ENCODE data around the gene CCDC93. TPM values are rescaled to one million over a fixed set of nuclear protein-coding genes. Genes with fewer than 3 reads are reported as not detected.
A peak's percentile ranks its signal among the peaks of the same experiment; 100 is the strongest.
"Not testable (repeated sequence)": the region's sequence is repeated elsewhere in the genome, so short reads cannot be mapped to it uniquely, and the experiment has no call there.

Gene CCDC93
- polyA plus RNA-seq, 3 donors from 2014 or later: 3.0 to 7.7 (median 4.2) TPM

DNA sequence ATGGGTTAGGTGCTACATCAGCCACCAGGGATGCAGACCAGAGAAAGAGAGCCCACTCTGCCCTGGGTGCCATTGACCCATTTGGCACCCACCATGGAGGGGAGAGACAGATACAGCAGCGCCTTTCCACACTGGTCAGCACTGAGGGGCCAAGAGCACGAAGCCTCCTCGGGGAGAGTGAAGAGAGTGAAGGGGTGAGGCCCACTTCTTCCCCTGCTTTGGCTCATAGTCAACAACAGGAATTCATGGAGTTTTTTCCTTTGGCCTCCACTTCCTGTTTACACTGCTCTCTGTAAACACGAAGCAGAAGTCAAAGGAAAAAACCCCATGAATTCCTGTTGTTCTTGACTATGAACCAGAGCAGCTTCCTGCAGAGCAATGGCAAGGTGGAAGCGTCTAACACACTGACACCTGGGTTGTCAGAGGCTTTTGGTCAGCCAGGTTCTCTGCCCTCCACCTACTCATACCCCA is 80.0 kb downstream of the CCDC93 start:
- H3K9me3 Mint-ChIP-seq: no peaks in the 10 kb centered on the region
- peaks cover 46% of the 10 kb centered on the region in 2 donors for H3K4me1 Mint-ChIP-seq
- H3K27ac Mint-ChIP-seq: peak overlapping the region in 1 of 6 donors; percentile 89
- no peak for DNase-seq
- H3K27me3 Mint-ChIP-seq (ENCODE audit: low read depth in 3 of 3): peaks cover 0 to 9% (median 0%) of the 10 kb centered on the region in 3 donors
- H3K36me3 Mint-ChIP-seq: peaks cover 48 to 53% (median 50%) of the 10 kb centered on the region in 3 donors
- H3K4me3 Mint-ChIP-seq: no peak overlapping the region

DNA sequence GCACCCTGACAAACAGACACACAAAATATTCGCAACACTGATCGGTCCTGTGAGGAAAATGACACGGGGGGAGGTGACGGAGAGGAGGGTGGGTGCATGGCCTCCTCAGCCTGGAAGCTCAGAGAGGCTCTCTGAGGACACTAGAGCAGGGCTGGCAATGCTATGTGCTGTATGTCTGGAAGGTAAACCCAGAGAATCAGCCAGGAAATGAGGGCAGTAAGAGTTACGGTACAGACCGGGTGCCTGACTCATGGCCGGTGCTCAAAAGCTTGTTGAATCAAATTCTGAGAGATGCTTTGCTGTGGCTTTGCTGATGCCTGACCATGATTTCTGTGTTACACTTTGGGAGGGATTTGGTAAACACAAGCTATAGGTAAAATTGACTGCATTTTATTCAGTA is 81.9 kb downstream of the CCDC93 start:
- peaks cover 46 to 54% of the 10 kb centered on the region in 2 donors for H3K4me1 Mint-ChIP-seq
- DNase-seq: peak; percentile 31 to 43 (median 33)
- H3K27ac Mint-ChIP-seq: peak overlapping the region; percentile 51 to 92 (median 90)
- no peaks in the 10 kb centered on the region for H3K9me3 Mint-ChIP-seq
- peaks cover 44 to 60% (median 53%) of the 10 kb centered on the region in 3 donors for H3K36me3 Mint-ChIP-seq
- H3K4me3 Mint-ChIP-seq: peak overlapping the region; percentile 41 to 78 (median 69)
- H3K27me3 Mint-ChIP-seq (ENCODE audit: low read depth in 3 of 3): peaks cover 0 to 9% (median 0%) of the 10 kb centered on the region in 3 donors

DNA sequence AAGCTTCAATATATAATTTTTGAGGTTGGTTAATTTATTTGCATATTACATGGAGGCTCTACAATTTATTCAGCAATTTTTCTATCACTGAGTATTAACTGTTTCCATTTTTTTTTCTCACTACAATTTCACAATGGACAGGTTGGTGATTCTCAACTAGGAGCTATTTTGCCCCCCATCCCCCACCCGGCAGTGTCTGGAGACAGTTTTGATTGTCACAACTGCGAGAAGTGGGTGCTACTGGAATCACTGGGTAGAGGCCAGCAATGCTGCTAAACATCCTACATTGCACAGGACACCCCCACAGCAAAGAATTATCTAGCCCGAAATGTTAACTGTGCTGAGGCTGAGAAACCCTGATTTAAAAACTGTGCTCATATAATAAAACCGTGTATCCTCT is 82.6 kb downstream of the CCDC93 start:
- H3K27ac Mint-ChIP-seq: peak overlapping the region; percentile 51 to 92 (median 90)
- H3K36me3 Mint-ChIP-seq: peaks cover 40 to 54% (median 51%) of the 10 kb centered on the region in 3 donors
- H3K4me3 Mint-ChIP-seq: peak overlapping the region; percentile 41 to 78 (median 69)
- H3K9me3 Mint-ChIP-seq: no peaks in the 10 kb centered on the region
- H3K27me3 Mint-ChIP-seq (ENCODE audit: low read depth in 3 of 3): peaks cover 0 to 9% (median 0%) of the 10 kb centered on the region in 3 donors
- no peak for DNase-seq
- H3K4me1 Mint-ChIP-seq: peaks cover 46 to 54% of the 10 kb centered on the region in 2 donors

DNA sequence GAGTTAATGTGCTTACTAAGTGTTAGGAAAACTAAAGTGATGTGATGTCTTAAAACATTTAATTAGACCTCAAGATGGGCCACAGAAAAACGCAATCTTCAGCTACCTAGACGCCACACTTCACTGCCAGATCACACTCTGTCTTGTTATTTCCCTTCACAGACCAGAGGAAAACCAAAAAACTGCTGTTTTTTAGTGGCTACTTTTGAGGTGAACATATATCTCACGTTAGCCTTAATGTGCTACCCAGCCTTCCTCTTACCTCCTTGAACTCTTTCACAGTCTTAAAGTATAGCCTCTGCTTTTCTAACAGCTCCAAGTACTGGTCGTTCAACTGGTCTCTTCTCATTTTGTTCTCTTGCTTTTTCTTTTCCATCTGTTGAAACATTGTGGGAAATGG is 83.1 kb downstream of the CCDC93 start:
- Mint-ChIP-seq H3K9me3 (no peaks in the 10 kb centered on the region), H3K4me3 (peak overlapping the region; percentile 41 to 78 (median 69)), H3K36me3 (peaks cover 41 to 52% (median 51%) of the 10 kb centered on the region in 3 donors), H3K27me3 (ENCODE audit: low read depth in 3 of 3) (peaks cover 0 to 9% (median 0%) of the 10 kb centered on the region in 3 donors), H3K27ac (peak overlapping the region; percentile 51 to 92 (median 90)), H3K4me1 (peaks cover 46 to 54% of the 10 kb centered on the region in 2 donors)
- DNase-seq: peak; percentile 73 to 80 (median 76)

DNA sequence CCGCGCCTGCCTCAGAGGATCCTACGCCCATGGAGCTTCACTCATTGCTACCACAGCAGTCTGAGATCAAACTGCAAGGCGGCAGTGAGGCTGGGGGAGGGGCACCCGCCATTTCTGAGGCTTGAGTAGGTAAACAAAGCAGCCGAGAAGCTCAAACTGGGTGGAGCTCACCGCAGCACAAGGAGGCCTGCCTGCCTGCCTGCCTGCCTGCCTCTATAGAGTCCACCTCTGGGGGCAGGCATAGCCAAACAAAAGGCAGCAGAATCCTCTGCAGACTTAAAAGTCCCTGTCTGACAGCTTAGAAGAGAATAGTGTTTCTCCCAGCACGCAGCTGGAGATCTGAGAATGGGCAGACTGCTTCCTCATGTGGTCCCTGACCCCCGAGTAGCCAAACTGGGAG is 90.4 kb downstream of the CCDC93 start:
- H3K27me3 Mint-ChIP-seq (ENCODE audit: low read depth in 3 of 3); H3K9me3 Mint-ChIP-seq; H3K27ac Mint-ChIP-seq; H3K4me3 Mint-ChIP-seq; H3K4me1 Mint-ChIP-seq; DNase-seq: not testable (repeated sequence)
- peaks cover 56 to 77% (median 69%) of the 10 kb centered on the region in 3 donors for H3K36me3 Mint-ChIP-seq

DNA sequence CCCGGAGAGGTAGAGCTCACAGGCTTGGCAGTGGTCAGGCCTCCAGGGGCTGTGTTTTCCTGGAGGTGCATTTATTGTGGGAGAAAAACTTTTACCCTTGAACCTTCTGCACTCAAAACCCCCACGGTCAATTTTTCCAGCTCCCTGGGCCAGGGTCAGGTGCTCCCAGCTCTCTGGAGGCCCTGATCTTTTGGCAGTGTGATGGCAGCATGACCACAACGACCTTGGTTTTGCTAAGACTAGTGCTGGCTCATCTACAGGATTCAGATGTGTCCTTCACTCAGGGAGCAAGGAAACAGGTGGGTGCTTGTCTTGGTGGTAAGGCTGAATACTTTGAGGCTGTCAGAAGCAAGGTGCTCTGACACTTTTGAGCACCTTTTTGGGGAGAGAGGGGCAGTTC is 92.3 kb downstream of the CCDC93 start:
- Mint-ChIP-seq H3K4me1 (peaks cover 0 to 2% of the 10 kb centered on the region in 2 donors), H3K27ac (peak overlapping the region in 4 of 6 donors; percentile 4 to 72 (median 60)), H3K36me3 (peaks cover 62 to 81% (median 66%) of the 10 kb centered on the region in 3 donors), H3K9me3 (no peaks in the 10 kb centered on the region), H3K4me3 (no peak overlapping the region), H3K27me3 (ENCODE audit: low read depth in 3 of 3) (no peaks in the 10 kb centered on the region)
- DNase-seq: no peak

DNA sequence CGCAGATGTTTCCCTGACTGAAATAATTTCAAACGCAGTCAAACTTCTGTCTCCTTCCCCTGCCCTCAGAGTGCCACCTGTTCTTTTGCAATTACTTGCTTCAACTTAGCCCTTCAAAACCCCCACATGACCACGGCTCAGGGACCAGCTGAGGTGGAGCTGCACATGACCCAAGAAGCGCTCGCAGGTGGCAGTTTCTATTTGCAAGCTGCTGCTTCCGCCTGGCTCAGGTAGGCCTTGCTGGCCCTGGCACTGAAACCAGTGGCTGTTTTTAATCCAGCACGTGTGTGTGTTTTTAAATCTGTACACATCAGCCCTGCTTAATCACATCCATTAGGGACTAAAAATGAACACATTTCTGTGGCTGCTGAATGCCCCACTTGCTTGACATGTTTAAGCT is 95.3 kb downstream of the CCDC93 start:
- H3K27ac Mint-ChIP-seq: peak overlapping the region in 3 of 6 donors; percentile 12 to 37 (median 34)
- no peak overlapping the region for H3K4me3 Mint-ChIP-seq
- no peaks in the 10 kb centered on the region for H3K4me1 Mint-ChIP-seq
- peaks cover 63 to 85% (median 75%) of the 10 kb centered on the region in 3 donors for H3K36me3 Mint-ChIP-seq
- no peak for DNase-seq
- no peaks in the 10 kb centered on the region for H3K27me3 Mint-ChIP-seq (ENCODE audit: low read depth in 3 of 3)
- no peaks in the 10 kb centered on the region for H3K9me3 Mint-ChIP-seq

DNA sequence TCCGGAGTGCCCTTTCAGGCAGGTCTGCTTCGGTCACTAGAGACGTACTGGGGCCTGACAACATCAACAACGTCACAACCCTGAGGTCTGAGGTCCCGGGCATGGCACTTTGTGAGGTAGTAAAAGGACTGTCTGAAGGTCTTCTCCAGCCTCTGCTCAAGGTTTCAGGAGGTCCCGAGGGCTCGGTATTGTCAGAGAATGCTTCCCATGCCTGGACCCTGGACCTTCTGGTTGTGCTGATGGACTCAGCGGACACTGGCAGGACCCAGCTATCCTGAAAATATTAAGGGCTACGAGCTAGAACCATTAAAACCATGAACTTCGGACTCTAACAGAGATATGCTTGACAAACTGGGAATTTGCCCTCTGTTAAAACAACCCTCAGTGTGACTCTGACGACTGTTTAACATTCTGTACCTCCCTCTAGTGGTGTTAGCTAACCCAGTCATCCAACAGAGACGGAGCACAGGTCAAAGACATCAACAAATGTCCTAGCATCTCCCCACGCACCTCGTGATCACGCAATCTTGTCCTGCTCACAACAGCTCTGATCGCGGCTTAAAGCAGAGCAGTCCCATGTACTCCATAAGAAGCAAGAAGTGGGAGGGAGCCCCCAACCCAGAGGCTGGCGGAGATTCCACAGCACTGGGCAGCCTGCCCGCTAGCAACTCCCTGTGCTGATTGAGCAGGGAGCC is 96.5 kb downstream of the CCDC93 start:
- no peaks in the 10 kb centered on the region for H3K4me1 Mint-ChIP-seq
- no peaks in the 10 kb centered on the region for H3K9me3 Mint-ChIP-seq
- no peak overlapping the region for H3K4me3 Mint-ChIP-seq
- H3K27me3 Mint-ChIP-seq (ENCODE audit: low read depth in 3 of 3): no peaks in the 10 kb centered on the region
- peaks cover 59 to 81% (median 68%) of the 10 kb centered on the region in 3 donors for H3K36me3 Mint-ChIP-seq
- no peak for DNase-seq
- H3K27ac Mint-ChIP-seq: peak overlapping the region in 1 of 6 donors; percentile 21

DNA sequence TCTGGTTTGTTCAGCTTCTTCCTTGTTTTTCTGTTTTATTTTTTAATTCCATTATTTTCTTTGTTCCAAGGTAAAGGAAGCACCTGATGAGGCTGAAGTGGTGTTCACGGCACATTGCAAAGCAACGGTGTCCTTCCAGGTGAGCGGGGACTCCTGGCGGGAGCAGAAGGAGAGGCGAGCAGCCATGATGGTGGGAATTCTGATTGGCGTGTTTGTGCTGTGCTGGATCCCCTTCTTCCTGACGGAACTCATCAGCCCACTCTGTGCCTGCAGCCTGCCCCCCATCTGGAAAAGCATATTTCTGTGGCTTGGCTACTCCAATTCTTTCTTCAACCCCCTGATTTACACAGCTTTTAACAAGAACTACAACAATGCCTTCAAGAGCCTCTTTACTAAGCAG is 110.9 kb downstream of the CCDC93 start:
- H3K4me3 Mint-ChIP-seq: no peak overlapping the region
- H3K27ac Mint-ChIP-seq: no peak overlapping the region
- peaks cover 0 to 6% (median 3%) of the 10 kb centered on the region in 3 donors for H3K27me3 Mint-ChIP-seq (ENCODE audit: low read depth in 3 of 3)
- peaks cover 4 to 32% (median 14%) of the 10 kb centered on the region in 6 donors for H3K9me3 Mint-ChIP-seq
- H3K4me1 Mint-ChIP-seq: no peaks in the 10 kb centered on the region
- DNase-seq: no peak
- H3K36me3 Mint-ChIP-seq: no peaks in the 10 kb centered on the region

DNA sequence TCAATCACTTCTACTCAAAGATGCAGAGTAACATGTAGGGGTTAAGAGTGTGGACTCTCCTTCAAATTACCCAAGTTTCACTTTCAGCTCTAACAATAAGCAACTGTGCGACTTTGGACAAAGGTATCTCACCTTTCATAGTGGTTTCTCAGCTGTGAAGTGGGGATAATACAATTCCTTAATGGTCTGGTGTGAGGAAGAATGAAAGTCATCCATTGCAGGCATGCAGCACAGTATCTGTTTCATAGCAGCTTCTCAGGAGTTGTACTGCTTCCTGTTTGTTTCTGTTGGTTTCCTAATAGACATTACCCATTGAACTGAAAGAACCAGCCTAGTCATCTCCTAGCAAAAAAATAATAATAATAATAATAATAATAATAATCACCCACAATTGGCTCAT is 125.0 kb downstream of the CCDC93 start:
- Mint-ChIP-seq H3K27ac (no peak overlapping the region), H3K4me1 (no peaks in the 10 kb centered on the region), H3K36me3 (no peaks in the 10 kb centered on the region), H3K4me3 (no peak overlapping the region), H3K9me3 (peaks cover 0 to 4% (median 0%) of the 10 kb centered on the region in 6 donors), H3K27me3 (ENCODE audit: low read depth in 3 of 3) (peaks cover 2 to 5% (median 4%) of the 10 kb centered on the region in 3 donors)
- no peak for DNase-seq

DNA sequence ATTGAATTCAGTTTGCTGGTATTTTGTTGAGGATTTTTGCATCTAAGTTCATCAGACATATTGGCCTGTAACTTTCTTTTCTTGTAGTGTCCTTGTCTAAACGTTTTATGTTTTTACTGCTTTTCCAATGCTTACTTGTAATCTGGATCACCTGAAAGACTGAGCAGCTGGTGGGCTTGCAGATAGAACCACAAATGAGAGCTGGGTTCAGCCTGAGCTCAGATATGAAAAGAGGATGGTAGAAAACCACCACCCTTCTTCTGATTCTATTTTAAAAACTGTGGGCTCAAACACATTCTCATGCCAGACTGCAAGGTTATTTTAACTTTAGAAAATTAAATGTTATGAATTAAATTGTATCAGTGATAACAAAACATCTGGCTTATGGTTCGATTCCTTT is 128.6 kb downstream of the CCDC93 start:
- Mint-ChIP-seq H3K9me3 (peaks cover 0 to 4% (median 0%) of the 10 kb centered on the region in 6 donors), H3K27me3 (ENCODE audit: low read depth in 3 of 3) (peaks cover 4 to 6% (median 5%) of the 10 kb centered on the region in 3 donors), H3K36me3 (peaks cover 0 to 5% (median 0%) of the 10 kb centered on the region in 3 donors), H3K27ac (no peak overlapping the region), H3K4me3 (no peak overlapping the region), H3K4me1 (no peaks in the 10 kb centered on the region)
- DNase-seq: no peak

DNA sequence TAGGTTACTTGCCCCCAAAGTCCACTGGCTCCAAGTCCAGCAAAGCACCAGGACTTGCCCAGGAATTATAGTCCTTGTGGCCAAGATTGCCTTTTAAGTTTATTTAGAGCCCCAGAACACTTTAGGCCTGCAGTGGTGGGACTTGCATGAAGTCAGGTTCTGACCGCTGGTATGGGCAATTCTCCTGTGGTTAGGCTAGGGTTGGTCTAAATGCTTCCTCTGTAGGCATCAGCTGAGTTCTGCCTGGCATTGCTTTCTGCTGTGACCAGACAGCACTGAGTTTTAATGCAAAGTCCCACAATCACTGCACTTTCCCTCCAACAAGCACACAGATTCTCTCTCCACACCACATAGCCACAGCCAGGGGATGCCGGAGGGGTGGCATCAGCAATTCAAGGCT is 134.9 kb downstream of the CCDC93 start:
- H3K36me3 Mint-ChIP-seq: peaks cover 0 to 5% (median 0%) of the 10 kb centered on the region in 3 donors
- H3K27me3 Mint-ChIP-seq (ENCODE audit: low read depth in 3 of 3): peaks cover 4 to 11% (median 6%) of the 10 kb centered on the region in 3 donors
- peaks cover 0 to 3% (median 0%) of the 10 kb centered on the region in 6 donors for H3K9me3 Mint-ChIP-seq
- DNase-seq: no peak
- no peak overlapping the region for H3K27ac Mint-ChIP-seq
- H3K4me3 Mint-ChIP-seq: no peak overlapping the region
- no peaks in the 10 kb centered on the region for H3K4me1 Mint-ChIP-seq

DNA sequence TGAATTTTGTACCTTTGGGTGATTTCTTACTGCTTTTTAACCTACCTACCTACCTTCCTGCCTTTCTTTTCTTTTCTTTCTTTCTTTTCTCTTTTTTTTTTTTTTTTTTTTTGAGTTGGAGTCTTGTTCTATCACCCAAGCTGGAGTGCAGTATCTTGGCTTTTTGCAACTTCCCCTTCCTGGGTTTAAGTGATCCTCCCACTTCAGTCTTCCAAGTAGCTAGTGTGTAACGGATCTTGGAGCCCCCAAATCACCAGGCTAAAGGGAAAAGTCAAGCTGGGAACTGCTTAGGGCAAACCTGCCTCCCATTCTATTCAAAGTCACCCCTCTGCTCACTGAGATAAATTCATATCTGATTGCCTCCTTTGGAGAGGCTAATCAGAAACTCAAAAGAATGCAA is 138.1 kb downstream of the CCDC93 start:
- peaks cover 2 to 9% (median 3%) of the 10 kb centered on the region in 3 donors for H3K27me3 Mint-ChIP-seq (ENCODE audit: low read depth in 3 of 3)

More for the DNA sequence above, 138.1 kb downstream of the CCDC93 start:
- H3K36me3 Mint-ChIP-seq: no peaks in the 10 kb centered on the region
- no peak overlapping the region for H3K27ac Mint-ChIP-seq
- H3K9me3 Mint-ChIP-seq: peaks cover 0 to 5% (median 0%) of the 10 kb centered on the region in 6 donors
- H3K4me3 Mint-ChIP-seq: no peak overlapping the region
- no peak for DNase-seq
- H3K4me1 Mint-ChIP-seq: no peaks in the 10 kb centered on the region

All from immature natural killer cell (primary cell).